Spleen (tissue), 7 donors: Measurements from ENCODE around the gene MYH7.

ENCODE experiments used
- CTCF ChIP-seq, 11 experiments: fragments of 200-600 bp in 7 of 11; fragments of 450-650 bp in 4 of 11; sonication (generic) in 4 of 11; IDR thresholded peaks in 8 of 11; conservative IDR thresholded peaks in 3 of 11; 1 replicate in 7 of 11; 2 replicates in 4 of 11; pipeline versions ENCODE4 v1.4.0 to v1.8.0; 2016 to 2021; ENCODE audit warnings: antibody characterized with exemption in 11 of 11, inconsistent platforms in 4 of 11, mild to moderate bottlenecking in 1 of 11
- POLR2A ChIP-seq, 3 donors: fragments of 450-650 bp; IDR thresholded peaks; one replicate each; pipeline ENCODE4 v1.5.1; 2017; ENCODE audit warnings: antibody characterized with exemption in 3 of 3, mild to moderate bottlenecking in 1 of 3
- donor health status: DM: no; HTN: no; CAD: no; lungs with moderate emphysema.
- donor health status: DM: no; HTN: no; CAD: no.
- donor health status: DM: no; HTN: no; CAD: no.

GRCh38 chr14:23478109-23478759, 42.8 kb upstream of the MYH7 start:
- TF ChIP-seq CTCF (IDR thresholded peaks at IDR 0.05 in 8 of 11, conservative IDR thresholded peaks at IDR 0.05 in 3 of 11) (peak in 10 of 11 experiments; percentile 29 to 72 (median 68)), POLR2A (IDR thresholded peaks at IDR 0.05) (no peak)
